HL-60 (cell line): ENCODE data around the gene CPAMD8.

ENCODE experiments used
- GABPA ChIP-seq: IDR thresholded peaks from 2 replicates; pipeline ENCODE4 v1.6.1; 2012; ENCODE audit warnings: low read depth
- POLR2AphosphoS5 ChIP-seq: IDR thresholded peaks from 2 replicates; pipeline ENCODE4 v1.6.1; 2012; ENCODE audit warnings: low read depth
- REST ChIP-seq: IDR thresholded peaks from 2 replicates; pipeline ENCODE4 v1.6.1; 2012; ENCODE audit warnings: low read depth; ENCODE audit not compliant: insufficient replicate concordance
- TF ChIP-seq, protein P1 (sequence below): IDR thresholded peaks from one replicate; pipeline ENCODE4 v1.5.1; 2011; ENCODE audit warnings: low read length, control low read depth, inconsistent platforms; ENCODE audit not compliant: insufficient read depth

DNA sequence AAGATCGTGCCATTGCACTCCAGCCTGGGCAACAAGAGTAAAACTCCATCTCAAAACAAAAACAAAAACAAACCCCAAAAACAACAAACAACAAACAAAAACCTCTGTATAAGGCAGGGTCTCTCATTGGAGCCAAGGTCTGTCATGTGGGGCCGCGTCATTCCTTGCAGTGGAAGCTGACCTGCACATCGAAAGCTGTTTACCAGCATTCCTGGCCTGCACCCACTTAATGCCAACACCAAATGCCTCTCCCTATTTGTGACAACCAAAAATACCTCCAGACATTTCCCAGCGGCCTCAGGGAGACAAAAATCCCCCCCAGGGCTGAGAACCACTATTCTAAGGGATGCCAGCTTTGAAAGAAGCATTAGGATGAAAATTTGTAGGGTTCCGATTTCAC lies 1.2 kb downstream of the CPAMD8 start:
- TF ChIP-seq, protein P1, sequence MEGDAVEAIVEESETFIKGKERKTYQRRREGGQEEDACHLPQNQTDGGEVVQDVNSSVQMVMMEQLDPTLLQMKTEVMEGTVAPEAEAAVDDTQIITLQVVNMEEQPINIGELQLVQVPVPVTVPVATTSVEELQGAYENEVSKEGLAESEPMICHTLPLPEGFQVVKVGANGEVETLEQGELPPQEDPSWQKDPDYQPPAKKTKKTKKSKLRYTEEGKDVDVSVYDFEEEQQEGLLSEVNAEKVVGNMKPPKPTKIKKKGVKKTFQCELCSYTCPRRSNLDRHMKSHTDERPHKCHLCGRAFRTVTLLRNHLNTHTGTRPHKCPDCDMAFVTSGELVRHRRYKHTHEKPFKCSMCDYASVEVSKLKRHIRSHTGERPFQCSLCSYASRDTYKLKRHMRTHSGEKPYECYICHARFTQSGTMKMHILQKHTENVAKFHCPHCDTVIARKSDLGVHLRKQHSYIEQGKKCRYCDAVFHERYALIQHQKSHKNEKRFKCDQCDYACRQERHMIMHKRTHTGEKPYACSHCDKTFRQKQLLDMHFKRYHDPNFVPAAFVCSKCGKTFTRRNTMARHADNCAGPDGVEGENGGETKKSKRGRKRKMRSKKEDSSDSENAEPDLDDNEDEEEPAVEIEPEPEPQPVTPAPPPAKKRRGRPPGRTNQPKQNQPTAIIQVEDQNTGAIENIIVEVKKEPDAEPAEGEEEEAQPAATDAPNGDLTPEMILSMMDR: no peak
- TF ChIP-seq POLR2AphosphoS5 (no peak), GABPA (no peak), REST (no peak)
